Panc1 (cell line): ENCODE data around the gene ELOVL4.

Experiments
- POLR2AphosphoS5 ChIP-seq: IDR thresholded peaks from 2 replicates; pipeline ENCODE4 v1.6.1; 2012; ENCODE audit warnings: mild to moderate bottlenecking, low read depth, low read length, moderate library complexity
- SIN3A ChIP-seq: IDR thresholded peaks from 2 replicates; pipeline ENCODE4 v1.6.1; 2012; ENCODE audit warnings: low read depth, mild to moderate bottlenecking, low read length, moderate library complexity, borderline replicate concordance; ENCODE audit not compliant: insufficient read depth
- TCF7L2 ChIP-seq: IDR thresholded peaks from 2 replicates; pipeline ENCODE4 v1.6.1; 2011; ENCODE audit warnings: mild to moderate bottlenecking, low read depth, low read length, inconsistent platforms
- TF ChIP-seq, protein P1 (sequence below): fragments of 450-650 bp; IDR thresholded peaks from 2 replicates; pipeline ENCODE4 v1.5.1; 2017; ENCODE audit warnings: mild to moderate bottlenecking
- TF ChIP-seq, protein P2 (sequence below), 2 experiments: IDR thresholded peaks; 2 replicates each; pipeline ENCODE4 v1.6.1; 2011 to 2012; ENCODE audit warnings: low read depth in 2 of 2, control low read depth in 1 of 2, low read length in 1 of 2, mild to moderate bottlenecking in 1 of 2, moderate library complexity in 1 of 2; ENCODE audit not compliant: insufficient read depth in 1 of 2

GRCh38 chr6:79878142-79878748 lies 69.1 kb downstream of the ELOVL4 start:
- TF ChIP-seq POLR2AphosphoS5 (no peak), SIN3A (no peak), TCF7L2 (no peak)
- TF ChIP-seq, protein P1, sequence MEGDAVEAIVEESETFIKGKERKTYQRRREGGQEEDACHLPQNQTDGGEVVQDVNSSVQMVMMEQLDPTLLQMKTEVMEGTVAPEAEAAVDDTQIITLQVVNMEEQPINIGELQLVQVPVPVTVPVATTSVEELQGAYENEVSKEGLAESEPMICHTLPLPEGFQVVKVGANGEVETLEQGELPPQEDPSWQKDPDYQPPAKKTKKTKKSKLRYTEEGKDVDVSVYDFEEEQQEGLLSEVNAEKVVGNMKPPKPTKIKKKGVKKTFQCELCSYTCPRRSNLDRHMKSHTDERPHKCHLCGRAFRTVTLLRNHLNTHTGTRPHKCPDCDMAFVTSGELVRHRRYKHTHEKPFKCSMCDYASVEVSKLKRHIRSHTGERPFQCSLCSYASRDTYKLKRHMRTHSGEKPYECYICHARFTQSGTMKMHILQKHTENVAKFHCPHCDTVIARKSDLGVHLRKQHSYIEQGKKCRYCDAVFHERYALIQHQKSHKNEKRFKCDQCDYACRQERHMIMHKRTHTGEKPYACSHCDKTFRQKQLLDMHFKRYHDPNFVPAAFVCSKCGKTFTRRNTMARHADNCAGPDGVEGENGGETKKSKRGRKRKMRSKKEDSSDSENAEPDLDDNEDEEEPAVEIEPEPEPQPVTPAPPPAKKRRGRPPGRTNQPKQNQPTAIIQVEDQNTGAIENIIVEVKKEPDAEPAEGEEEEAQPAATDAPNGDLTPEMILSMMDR: no peak
- TF ChIP-seq, protein P2, sequence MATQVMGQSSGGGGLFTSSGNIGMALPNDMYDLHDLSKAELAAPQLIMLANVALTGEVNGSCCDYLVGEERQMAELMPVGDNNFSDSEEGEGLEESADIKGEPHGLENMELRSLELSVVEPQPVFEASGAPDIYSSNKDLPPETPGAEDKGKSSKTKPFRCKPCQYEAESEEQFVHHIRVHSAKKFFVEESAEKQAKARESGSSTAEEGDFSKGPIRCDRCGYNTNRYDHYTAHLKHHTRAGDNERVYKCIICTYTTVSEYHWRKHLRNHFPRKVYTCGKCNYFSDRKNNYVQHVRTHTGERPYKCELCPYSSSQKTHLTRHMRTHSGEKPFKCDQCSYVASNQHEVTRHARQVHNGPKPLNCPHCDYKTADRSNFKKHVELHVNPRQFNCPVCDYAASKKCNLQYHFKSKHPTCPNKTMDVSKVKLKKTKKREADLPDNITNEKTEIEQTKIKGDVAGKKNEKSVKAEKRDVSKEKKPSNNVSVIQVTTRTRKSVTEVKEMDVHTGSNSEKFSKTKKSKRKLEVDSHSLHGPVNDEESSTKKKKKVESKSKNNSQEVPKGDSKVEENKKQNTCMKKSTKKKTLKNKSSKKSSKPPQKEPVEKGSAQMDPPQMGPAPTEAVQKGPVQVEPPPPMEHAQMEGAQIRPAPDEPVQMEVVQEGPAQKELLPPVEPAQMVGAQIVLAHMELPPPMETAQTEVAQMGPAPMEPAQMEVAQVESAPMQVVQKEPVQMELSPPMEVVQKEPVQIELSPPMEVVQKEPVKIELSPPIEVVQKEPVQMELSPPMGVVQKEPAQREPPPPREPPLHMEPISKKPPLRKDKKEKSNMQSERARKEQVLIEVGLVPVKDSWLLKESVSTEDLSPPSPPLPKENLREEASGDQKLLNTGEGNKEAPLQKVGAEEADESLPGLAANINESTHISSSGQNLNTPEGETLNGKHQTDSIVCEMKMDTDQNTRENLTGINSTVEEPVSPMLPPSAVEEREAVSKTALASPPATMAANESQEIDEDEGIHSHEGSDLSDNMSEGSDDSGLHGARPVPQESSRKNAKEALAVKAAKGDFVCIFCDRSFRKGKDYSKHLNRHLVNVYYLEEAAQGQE (IDR thresholded peaks at IDR 0.05; ENCODE audit: insufficient read depth in 1 of 2, low read depth in 2 of 2, low read length in 1 of 2): no peak
